Testis (tissue), 3 donors: ENCODE data around the gene ASB1. TPM values are rescaled to one million over a fixed set of nuclear protein-coding genes. Genes with fewer than 3 reads are reported as not detected.

Experiments used
- DNase-seq: peaks from one replicate; pipeline ENCODE4 v3.0.0-alpha.2; 2019
- H3K27ac ChIP-seq, 2 donors: fragments of 200-600 bp; sonication (generic); one replicate each; pipeline ENCODE4 v1.5.1; 2019
- H3K27me3 ChIP-seq: fragments of 200-600 bp; sonication (generic); one replicate; pipeline ENCODE4 v1.5.1; 2019
- H3K36me3 ChIP-seq: fragments of 200-600 bp; sonication (generic); one replicate; pipeline ENCODE4 v1.5.1; 2017; ENCODE audit warnings: low read depth; ENCODE audit errors: missing control alignments
- H3K4me1 ChIP-seq: fragments of 200-600 bp; sonication (generic); one replicate; pipeline ENCODE4 v1.5.1; 2019
- H3K4me3 ChIP-seq, 2 donors: fragments of 200-600 bp; sonication (generic); one replicate each; pipeline ENCODE4 v1.5.1; 2017 to 2019
- H3K9me3 ChIP-seq: fragments of 200-600 bp; sonication (generic); one replicate; pipeline ENCODE4 v1.5.1; 2017
- POLR2A ChIP-seq: fragments of 450-650 bp; IDR thresholded peaks from one replicate; pipeline ENCODE4 v1.6.1; 2017; ENCODE audit warnings: antibody characterized with exemption, mild to moderate bottlenecking, moderate library complexity
- WGBS, 2 donors: methylation state at CpG; one replicate each; pipeline ENCODE4 v1.1.5; 2018; 5-methylcytosine and 5-hydroxymethylcytosine counted together
- intact Hi-C: fragments of 100-400 bp; cut with DNase I; formaldehyde crosslinking; loops from one replicate; pipeline ENCODE4 v1.15.1; 2023; ENCODE audit warnings: low total_unique reads
- polyA plus RNA-seq: library from polyadenylated mRNA; stranded (reverse); fragments of 350-450 nt; fragmentation: Illumina TruSeq; extraction: RNeasy Lipid Tissue Mini Kit (QIAGEN cat#74804); gene quantifications from one replicate; pipeline ENCODE4 v1.2.3, GENCODE V29; 2014; ENCODE audit warnings: low read depth, low replicate concordance; ENCODE audit not compliant: insufficient read depth
- total RNA-seq, 2 donors: library from RNA; depleted of rRNA; stranded (reverse); fragments of >200 nt; gene quantifications; one replicate each; pipeline ENCODE4 v1.2.3, GENCODE V29; 2016
- TF ChIP-seq, protein P1 (sequence below), 3 experiments: fragments of 450-650 bp in 2 of 3; fragments of 200-600 bp in 1 of 3; sonication (generic) in 1 of 3; IDR thresholded peaks; one replicate each; pipeline ENCODE4 v1.5.1; 2016 to 2019; ENCODE audit warnings: antibody characterized with exemption in 3 of 3, mild to moderate bottlenecking in 2 of 3, moderate library complexity in 1 of 3

ASB1 gene
- total and polyA plus RNA-seq, 3 donors from 2014 or later: 31.4 to 52.5 (median 41.9) TPM

DNA sequence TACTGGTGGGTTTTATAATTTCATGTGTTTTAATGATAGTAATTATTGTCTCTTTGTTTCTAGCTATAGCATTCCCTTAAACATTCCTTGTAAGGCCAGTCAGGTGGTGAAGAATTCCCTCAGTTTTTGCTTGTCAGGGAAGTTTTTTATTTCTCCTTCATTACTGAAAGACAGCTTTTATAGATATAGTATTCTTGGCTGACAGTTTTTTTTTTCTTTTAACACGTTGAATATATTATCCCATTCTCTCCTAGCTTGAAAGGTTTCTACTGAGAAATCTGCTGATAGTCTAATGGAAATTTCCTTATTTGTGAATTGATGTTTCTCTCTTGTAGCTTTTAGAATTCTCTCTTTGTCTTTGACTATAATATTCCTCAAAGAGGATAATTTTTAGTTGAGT, 46.8 kb downstream of the ASB1 start:
- Histone ChIP-seq H3K4me3 (no peak overlapping the region), H3K36me3 (no peaks in the 10 kb centered on the region), H3K9me3 (no peaks in the 10 kb centered on the region), H3K27ac (no peak overlapping the region), H3K4me1 (no peaks in the 10 kb centered on the region), H3K27me3 (no peaks in the 10 kb centered on the region)
- TF ChIP-seq, protein P1, sequence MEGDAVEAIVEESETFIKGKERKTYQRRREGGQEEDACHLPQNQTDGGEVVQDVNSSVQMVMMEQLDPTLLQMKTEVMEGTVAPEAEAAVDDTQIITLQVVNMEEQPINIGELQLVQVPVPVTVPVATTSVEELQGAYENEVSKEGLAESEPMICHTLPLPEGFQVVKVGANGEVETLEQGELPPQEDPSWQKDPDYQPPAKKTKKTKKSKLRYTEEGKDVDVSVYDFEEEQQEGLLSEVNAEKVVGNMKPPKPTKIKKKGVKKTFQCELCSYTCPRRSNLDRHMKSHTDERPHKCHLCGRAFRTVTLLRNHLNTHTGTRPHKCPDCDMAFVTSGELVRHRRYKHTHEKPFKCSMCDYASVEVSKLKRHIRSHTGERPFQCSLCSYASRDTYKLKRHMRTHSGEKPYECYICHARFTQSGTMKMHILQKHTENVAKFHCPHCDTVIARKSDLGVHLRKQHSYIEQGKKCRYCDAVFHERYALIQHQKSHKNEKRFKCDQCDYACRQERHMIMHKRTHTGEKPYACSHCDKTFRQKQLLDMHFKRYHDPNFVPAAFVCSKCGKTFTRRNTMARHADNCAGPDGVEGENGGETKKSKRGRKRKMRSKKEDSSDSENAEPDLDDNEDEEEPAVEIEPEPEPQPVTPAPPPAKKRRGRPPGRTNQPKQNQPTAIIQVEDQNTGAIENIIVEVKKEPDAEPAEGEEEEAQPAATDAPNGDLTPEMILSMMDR (IDR thresholded peaks at IDR 0.05): no peak
- TF ChIP-seq POLR2A: no peak
- DNase-seq: no peak
- whole genome bisulfite sequencing, 2 donors: 88 to 100% methylated on average over 1 of the region's 1 CpG
- intact Hi-C loops: no loop called here

DNA sequence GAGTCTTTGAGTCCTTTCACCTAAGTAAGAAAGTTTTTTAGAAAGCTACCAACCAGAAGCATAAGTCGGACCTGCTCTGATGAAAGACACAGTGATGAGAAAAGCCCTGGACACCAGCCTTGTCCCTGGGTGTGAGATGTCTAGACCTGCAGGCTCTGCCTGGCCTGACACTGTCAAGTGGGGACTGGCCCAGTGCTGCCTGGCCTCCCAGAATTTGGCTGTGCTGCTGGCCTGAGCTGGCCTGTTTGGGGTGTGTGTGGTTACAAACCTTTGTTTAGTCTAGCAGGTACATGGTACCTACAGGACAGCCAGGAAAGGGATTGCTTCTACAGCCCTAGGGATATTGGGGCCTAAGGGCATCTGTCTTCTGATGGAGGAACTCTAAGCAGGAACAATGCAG, 48.3 kb downstream of the ASB1 start:
- H3K27ac ChIP-seq: no peak overlapping the region
- DNase-seq: no peak
- intact Hi-C loops: no loop called here
- H3K36me3 ChIP-seq: no peaks in the 10 kb centered on the region
- no peak overlapping the region for H3K4me3 ChIP-seq
- TF ChIP-seq, protein P1 (IDR thresholded peaks at IDR 0.05): no peak
- no peak for TF ChIP-seq POLR2A
- no peaks in the 10 kb centered on the region for H3K4me1 ChIP-seq
- H3K9me3 ChIP-seq: no peaks in the 10 kb centered on the region
- WGBS, 2 donors: 90 to 96% methylated on average over 1 of the region's 1 CpG
- H3K27me3 ChIP-seq: no peaks in the 10 kb centered on the region

DNA sequence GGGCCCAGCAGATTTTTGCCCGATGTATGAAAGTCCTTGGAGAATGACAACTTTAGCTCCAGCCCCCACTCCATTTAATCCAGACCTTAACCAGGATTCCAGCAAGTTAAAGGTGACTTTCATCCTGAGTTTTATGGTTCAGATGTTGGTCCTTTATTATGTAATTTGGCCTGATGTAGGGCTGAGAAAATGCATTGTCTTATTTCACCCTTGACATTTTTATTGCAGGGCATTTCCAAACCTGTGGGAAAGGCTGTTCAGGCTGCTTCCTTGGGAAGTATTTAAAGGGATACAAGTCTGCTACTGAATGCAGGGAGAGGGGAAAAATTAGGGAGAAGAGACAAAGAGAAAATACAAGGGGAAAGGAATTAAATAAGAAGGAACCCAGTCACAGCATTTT, 48.8 kb downstream of the ASB1 start:
- H3K4me1 ChIP-seq: no peaks in the 10 kb centered on the region
- no peaks in the 10 kb centered on the region for H3K9me3 ChIP-seq
- no peaks in the 10 kb centered on the region for H3K36me3 ChIP-seq
- H3K27me3 ChIP-seq: no peaks in the 10 kb centered on the region
- H3K27ac ChIP-seq: no peak overlapping the region
- WGBS, 2 donors: 22 to 80% methylated on average over 1 of the region's 1 CpG
- TF ChIP-seq, protein P1 (IDR thresholded peaks at IDR 0.05): no peak
- TF ChIP-seq POLR2A: no peak
- H3K4me3 ChIP-seq: no peak overlapping the region
- DNase-seq: no peak
- intact Hi-C loops: no loop called here

DNA sequence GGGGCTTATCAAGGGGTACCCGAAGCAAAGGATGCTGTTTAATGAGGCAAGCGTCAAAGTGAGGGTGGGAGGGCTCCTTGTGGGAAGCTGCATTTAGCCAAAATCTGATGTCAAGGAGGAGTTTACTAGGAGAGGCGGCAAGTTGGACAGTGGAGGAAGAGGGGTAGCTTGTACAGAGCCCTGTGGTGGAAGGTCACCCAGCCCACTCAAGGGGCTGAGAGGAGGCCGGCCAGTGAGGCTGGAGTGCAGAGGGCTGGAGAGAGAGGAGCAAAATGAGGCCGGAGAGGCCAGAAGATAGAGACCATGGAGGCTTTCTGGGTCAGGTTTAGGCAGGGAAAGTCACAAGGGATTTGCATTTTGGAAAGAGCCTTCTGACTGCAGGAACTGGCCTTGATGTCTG, 49.5 kb downstream of the ASB1 start:
- Histone ChIP-seq H3K27ac (no peak overlapping the region), H3K36me3 (no peaks in the 10 kb centered on the region), H3K27me3 (no peaks in the 10 kb centered on the region), H3K9me3 (no peaks in the 10 kb centered on the region), H3K4me1 (no peaks in the 10 kb centered on the region), H3K4me3 (no peak overlapping the region)
- TF ChIP-seq, protein P1 (IDR thresholded peaks at IDR 0.05): no peak
- no peak for TF ChIP-seq POLR2A
- DNase-seq: no peak
- 82 to 87% methylated on average over 5 of the region's 5 CpGs for WGBS, 2 donors
- intact Hi-C loops: no loop called here

DNA sequence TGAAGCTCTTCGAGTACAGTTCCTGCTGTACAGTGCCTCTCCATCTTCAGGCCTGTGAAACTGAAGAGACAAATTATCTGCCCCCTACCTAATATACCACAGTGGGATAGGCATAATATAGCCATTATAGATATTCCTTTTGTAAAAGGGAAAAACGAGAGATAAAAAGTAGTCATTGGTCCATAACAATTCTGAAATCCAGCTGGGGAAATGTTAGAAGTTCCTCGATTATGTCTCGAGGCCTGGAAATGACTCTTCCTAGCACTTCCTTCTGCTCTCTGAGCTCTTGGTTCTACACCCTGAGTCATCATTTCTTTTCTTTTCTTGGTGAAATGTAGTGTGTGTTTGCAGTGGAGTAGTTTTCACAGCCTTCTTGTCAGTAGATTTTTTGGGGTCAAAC, 51.5 kb downstream of the ASB1 start:
- Histone ChIP-seq H3K27me3 (no peaks in the 10 kb centered on the region), H3K4me1 (no peaks in the 10 kb centered on the region), H3K27ac (no peak overlapping the region), H3K36me3 (no peaks in the 10 kb centered on the region), H3K9me3 (no peaks in the 10 kb centered on the region), H3K4me3 (no peak overlapping the region)
- TF ChIP-seq POLR2A: no peak
- DNase-seq: no peak
- intact Hi-C loops: no loop called here
- WGBS, 2 donors: 92 to 93% methylated on average over 4 of the region's 4 CpGs
